Measurements from ENCODE around the gene RIPK1.
A peak's percentile ranks its signal among the peaks of the same experiment; 100 is the strongest.
"Not testable (repeated sequence)": the region's sequence is repeated elsewhere in the genome, so short reads cannot be mapped to it uniquely, and the experiment has no call there.

Gene RIPK1

GRCh38 chr6:3046295-3046694 is 22.0 kb upstream of the RIPK1 start:
- DNase-seq, result no peak

GRCh38 chr6:3048009-3048408 is 20.3 kb upstream of the RIPK1 start:
- not testable (repeated sequence) for DNase-seq

GRCh38 chr6:3052481-3053230 is 15.6 kb upstream of the RIPK1 start:
- no peak for DNase-seq

GRCh38 chr6:3053231-3053508 is 15.1 kb upstream of the RIPK1 start:
- no peak for DNase-seq

- not testable (repeated sequence) for DNase-seq
These were observed 13.8 kb upstream of the RIPK1 start for GRCh38 chr6:3054229-3055157.

- not testable (repeated sequence) for DNase-seq
These were observed 13.2 kb upstream of the RIPK1 start for GRCh38 chr6:3055158-3055499.

- no peak for DNase-seq
These were observed 11.1 kb upstream of the RIPK1 start for GRCh38 chr6:3057063-3057770.

- DNase-seq, result no peak
These were observed 9.3 kb upstream of the RIPK1 start for GRCh38 chr6:3058957-3059356.

- not testable (repeated sequence) for DNase-seq
These were observed 8.2 kb upstream of the RIPK1 start for GRCh38 chr6:3060092-3060491.

GRCh38 chr6:3061501-3061941 is 6.8 kb upstream of the RIPK1 start:
- DNase-seq, result no peak

GRCh38 chr6:3063340-3063732 is 5.0 kb upstream of the RIPK1 start:
- DNase-seq, result not testable (repeated sequence)

- peak; percentile 70 to 83 (median 77) for DNase-seq
These were observed 4.3 kb upstream of the RIPK1 start for GRCh38 chr6:3063733-3064700.

- no peak for DNase-seq
These were observed 3.3 kb downstream of the RIPK1 start for GRCh38 chr6:3071568-3071967.

GRCh38 chr6:3072798-3073197 is 4.5 kb downstream of the RIPK1 start:
- no peak for DNase-seq

GRCh38 chr6:3073382-3073781 is 5.1 kb downstream of the RIPK1 start:
- DNase-seq, result no peak

GRCh38 chr6:3075772-3076113 is 7.4 kb downstream of the RIPK1 start:
- DNase-seq, result no peak

GRCh38 chr6:3076320-3076719 is 8.0 kb downstream of the RIPK1 start:
- no peak for DNase-seq

- DNase-seq, result no peak
These were observed 9.1 kb downstream of the RIPK1 start for GRCh38 chr6:3077430-3077829.

GRCh38 chr6:3078952-3079351 is 10.7 kb downstream of the RIPK1 start:
- DNase-seq, result not testable (repeated sequence)

- DNase-seq, result no peak
These were observed 11.4 kb downstream of the RIPK1 start for GRCh38 chr6:3079682-3080081.

- DNase-seq, result no peak
These were observed 13.7 kb downstream of the RIPK1 start for GRCh38 chr6:3081960-3082359.

GRCh38 chr6:3085074-3085473 is 16.8 kb downstream of the RIPK1 start:
- DNase-seq, result no peak

All from activated CD4-positive, CD25-positive, alpha-beta regulatory T cell (primary cell).